ENCODE measurements around the gene IGFL4.

The IGFL4 gene

GRCh38 chr19:46063201-46063600, 22.4 kb upstream of the IGFL4 start:
- DNase-seq (ENCODE audit: low spot score): no peak

GRCh38 chr19:46060012-46060411, 19.2 kb upstream of the IGFL4 start:
- no peak for DNase-seq (ENCODE audit: low spot score)

GRCh38 chr19:46058778-46059177, 18.0 kb upstream of the IGFL4 start:
- no peak for DNase-seq (ENCODE audit: low spot score)

GRCh38 chr19:46056536-46056935, 15.7 kb upstream of the IGFL4 start:
- DNase-seq (ENCODE audit: low spot score): no peak

- no peak for DNase-seq (ENCODE audit: low spot score)
Measured at GRCh38 chr19:46052896-46053295, 12.1 kb upstream of the IGFL4 start.

GRCh38 chr19:46049597-46049996, 8.8 kb upstream of the IGFL4 start:
- DNase-seq (ENCODE audit: low spot score): no peak

GRCh38 chr19:46043519-46043918, 2.7 kb upstream of the IGFL4 start:
- no peak for DNase-seq (ENCODE audit: low spot score)

- DNase-seq (ENCODE audit: low spot score): no peak
Measured at GRCh38 chr19:46042252-46042883, 1.6 kb upstream of the IGFL4 start.

GRCh38 chr19:46040125-46040524, 677 bp downstream of the IGFL4 start:
- no peak for DNase-seq (ENCODE audit: low spot score)

- no peak for DNase-seq (ENCODE audit: low spot score)
Measured at GRCh38 chr19:46036744-46037128, 4.1 kb downstream of the IGFL4 start.

- DNase-seq (ENCODE audit: low spot score): no peak
Measured at GRCh38 chr19:46035986-46036743, 4.6 kb downstream of the IGFL4 start.

GRCh38 chr19:46035546-46035945, 5.3 kb downstream of the IGFL4 start:
- no peak for DNase-seq (ENCODE audit: low spot score)

- DNase-seq (ENCODE audit: low spot score): no peak
Measured at GRCh38 chr19:46033401-46033800, 7.4 kb downstream of the IGFL4 start.

- no peak for DNase-seq (ENCODE audit: low spot score)
Measured at GRCh38 chr19:46032597-46033025, 8.2 kb downstream of the IGFL4 start.

- no peak for DNase-seq (ENCODE audit: low spot score)
Measured at GRCh38 chr19:46031781-46032596, 8.8 kb downstream of the IGFL4 start.

GRCh38 chr19:46030812-46031550, 9.8 kb downstream of the IGFL4 start:
- no peak for DNase-seq (ENCODE audit: low spot score)

GRCh38 chr19:46025835-46026234, 15.0 kb downstream of the IGFL4 start:
- DNase-seq (ENCODE audit: low spot score): no peak

GRCh38 chr19:46023311-46023779, 17.5 kb downstream of the IGFL4 start:
- no peak for DNase-seq (ENCODE audit: low spot score)

GRCh38 chr19:46022431-46023310, 18.1 kb downstream of the IGFL4 start, which contains the start of gene PGLYRP1:
PGLYRP1 (minus strand) TSS chr19:46023053; CDS start chr19:46023021, 32 bp downstream.
- no peak for DNase-seq (ENCODE audit: low spot score)

GRCh38 chr19:46022061-46022430, 18.8 kb downstream of the IGFL4 start:
- no peak for DNase-seq (ENCODE audit: low spot score)

GRCh38 chr19:46021531-46022041, 19.2 kb downstream of the IGFL4 start:
- no peak for DNase-seq (ENCODE audit: low spot score)

Data from globus pallidus (tissue), 1 donor.